Measurements from ENCODE around the gene COL21A1. TPM values are rescaled to one million over a fixed set of nuclear protein-coding genes. Genes with fewer than 3 reads are reported as not detected.

Gene COL21A1
- total RNA-seq, 4 donors from 2014 or later = 1.3 to 2.1 (median 1.6) TPM

DNA sequence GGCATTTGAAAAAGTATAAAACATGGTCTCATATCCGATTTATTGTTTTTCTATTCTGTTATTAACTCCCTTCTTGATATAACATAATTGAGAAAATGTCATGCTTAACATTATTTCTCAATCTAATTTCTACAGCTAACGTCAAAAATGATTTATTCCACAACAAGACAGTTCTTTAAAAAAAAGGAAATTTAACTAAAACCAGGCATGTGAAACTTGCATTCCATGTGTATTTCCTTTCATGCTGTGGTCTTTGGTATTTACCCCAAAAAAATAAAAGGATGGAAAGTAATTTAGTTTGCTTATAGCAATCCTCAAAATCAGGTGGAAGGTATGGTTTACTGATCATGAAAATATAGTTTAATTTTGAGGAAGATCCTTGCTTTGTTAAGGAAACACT, 142.8 kb downstream of the COL21A1 start:
- Histone ChIP-seq H3K36me3 (no peaks in the 10 kb centered on the region), H3K4me1 (peaks cover 0 to 7% (median 0%) of the 10 kb centered on the region in 3 donors), H3K9me3 (no peaks in the 10 kb centered on the region), H3K27ac (no peak overlapping the region), H3K4me3 (no peak overlapping the region), H3K27me3 (no peaks in the 10 kb centered on the region)
- DNase-seq = no peak
- intact Hi-C loops (cut with DNase I) = no loop called here
- 43 to 58% methylated on average over 2 of the region's 2 CpGs for WGBS, 2 donors
- TF ChIP-seq, protein P1, sequence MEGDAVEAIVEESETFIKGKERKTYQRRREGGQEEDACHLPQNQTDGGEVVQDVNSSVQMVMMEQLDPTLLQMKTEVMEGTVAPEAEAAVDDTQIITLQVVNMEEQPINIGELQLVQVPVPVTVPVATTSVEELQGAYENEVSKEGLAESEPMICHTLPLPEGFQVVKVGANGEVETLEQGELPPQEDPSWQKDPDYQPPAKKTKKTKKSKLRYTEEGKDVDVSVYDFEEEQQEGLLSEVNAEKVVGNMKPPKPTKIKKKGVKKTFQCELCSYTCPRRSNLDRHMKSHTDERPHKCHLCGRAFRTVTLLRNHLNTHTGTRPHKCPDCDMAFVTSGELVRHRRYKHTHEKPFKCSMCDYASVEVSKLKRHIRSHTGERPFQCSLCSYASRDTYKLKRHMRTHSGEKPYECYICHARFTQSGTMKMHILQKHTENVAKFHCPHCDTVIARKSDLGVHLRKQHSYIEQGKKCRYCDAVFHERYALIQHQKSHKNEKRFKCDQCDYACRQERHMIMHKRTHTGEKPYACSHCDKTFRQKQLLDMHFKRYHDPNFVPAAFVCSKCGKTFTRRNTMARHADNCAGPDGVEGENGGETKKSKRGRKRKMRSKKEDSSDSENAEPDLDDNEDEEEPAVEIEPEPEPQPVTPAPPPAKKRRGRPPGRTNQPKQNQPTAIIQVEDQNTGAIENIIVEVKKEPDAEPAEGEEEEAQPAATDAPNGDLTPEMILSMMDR (IDR thresholded peaks at IDR 0.05) = no peak
- TF ChIP-seq POLR2A (IDR thresholded peaks at IDR 0.05) = no peak

DNA sequence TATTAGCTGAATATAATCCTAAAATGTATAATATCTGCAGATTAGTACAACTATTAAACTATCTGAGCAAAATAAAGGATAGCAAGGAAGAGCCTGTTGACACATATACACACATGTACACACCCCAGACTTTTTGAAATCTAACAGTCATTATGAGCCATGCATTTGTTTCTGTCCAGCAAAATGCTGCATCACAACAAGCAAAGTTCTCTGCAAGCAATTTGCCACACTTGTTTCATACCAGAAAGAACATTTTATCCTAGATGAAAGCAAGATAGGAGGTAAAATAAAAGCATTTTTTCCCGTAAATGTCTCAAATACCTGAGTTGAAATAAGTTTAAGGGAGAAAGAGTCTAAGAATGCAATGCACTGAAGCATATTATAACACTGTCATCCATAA, 145.2 kb downstream of the COL21A1 start:
- H3K9me3 ChIP-seq = no peaks in the 10 kb centered on the region
- no peak overlapping the region for H3K27ac ChIP-seq
- no peak overlapping the region for H3K4me3 ChIP-seq
- TF ChIP-seq POLR2A (IDR thresholded peaks at IDR 0.05) = no peak
- TF ChIP-seq, protein P1 (IDR thresholded peaks at IDR 0.05) = no peak
- H3K4me1 ChIP-seq = peaks cover 0 to 7% (median 0%) of the 10 kb centered on the region in 3 donors
- H3K36me3 ChIP-seq = no peaks in the 10 kb centered on the region
- DNase-seq = no peak
- WGBS, 2 donors = 85 to 89% methylated on average over 1 of the region's 1 CpG
- intact Hi-C loops (cut with DNase I) = no loop called here
- H3K27me3 ChIP-seq = no peaks in the 10 kb centered on the region

DNA sequence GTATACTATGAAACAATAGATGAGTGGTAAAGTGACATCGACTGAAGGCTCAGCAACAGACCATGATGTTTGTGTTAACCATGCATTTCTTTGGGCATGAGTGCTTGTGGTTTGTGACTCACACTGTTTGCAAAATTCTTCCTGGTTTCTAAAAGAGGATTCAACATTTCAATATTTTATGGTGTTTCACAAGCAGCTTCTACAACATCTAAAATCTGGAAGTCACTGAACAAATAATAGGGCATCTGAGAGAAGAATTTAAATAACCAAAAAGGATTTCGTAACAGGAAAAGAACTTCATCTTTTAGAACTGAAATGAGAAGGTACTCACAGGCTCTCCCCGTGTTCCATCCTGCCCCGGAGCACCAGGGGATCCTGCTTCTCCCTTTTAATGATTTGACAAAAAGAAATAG, 146.2 kb downstream of the COL21A1 start:
- no peaks in the 10 kb centered on the region for H3K36me3 ChIP-seq
- 13 to 25% methylated on average over 4 of the region's 4 CpGs for WGBS, 2 donors
- intact Hi-C loops (cut with DNase I) = no loop called here
- no peak for DNase-seq
- TF ChIP-seq, protein P1 (IDR thresholded peaks at IDR 0.05) = no peak
- TF ChIP-seq POLR2A (IDR thresholded peaks at IDR 0.05) = no peak
- H3K27me3 ChIP-seq = no peaks in the 10 kb centered on the region
- no peaks in the 10 kb centered on the region for H3K9me3 ChIP-seq
- H3K4me3 ChIP-seq = no peak overlapping the region
- H3K27ac ChIP-seq = no peak overlapping the region
- peaks cover 0 to 7% (median 0%) of the 10 kb centered on the region in 3 donors for H3K4me1 ChIP-seq

DNA sequence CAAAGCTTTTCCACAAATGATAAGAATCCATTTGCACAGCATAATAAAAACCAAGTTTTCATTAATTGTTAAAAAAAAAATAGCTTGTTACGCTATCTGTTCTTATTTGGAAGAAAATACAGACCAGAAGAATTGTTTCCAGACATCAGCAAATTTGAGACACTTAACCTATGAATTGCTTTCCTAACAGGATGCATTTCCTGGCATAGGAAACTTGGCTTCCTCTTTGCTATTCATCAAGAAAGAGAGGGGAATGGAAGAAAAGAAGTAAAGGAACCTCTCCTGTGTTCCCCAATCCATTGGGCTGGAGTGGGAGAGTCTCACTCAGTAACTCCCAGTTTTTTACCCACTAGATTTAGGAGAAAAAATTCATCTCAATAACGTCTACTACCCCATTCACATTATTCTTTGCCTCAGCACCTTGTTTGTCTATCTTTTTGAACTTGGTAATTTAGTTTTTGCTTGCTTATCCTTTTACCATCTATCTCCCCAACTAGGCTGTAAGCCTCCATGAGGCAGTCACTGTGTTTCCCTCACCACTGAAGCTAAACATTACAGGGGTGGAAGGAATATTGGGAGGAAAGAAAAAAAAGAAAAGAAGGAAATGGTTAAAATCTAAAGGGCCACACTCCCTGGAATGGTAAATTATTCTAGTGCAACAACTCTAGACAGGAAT, 150.3 kb downstream of the COL21A1 start:
- WGBS, 2 donors = 41 to 65% methylated on average over 2 of the region's 2 CpGs
- DNase-seq = no peak
- no peaks in the 10 kb centered on the region for H3K27me3 ChIP-seq
- TF ChIP-seq, protein P1 (IDR thresholded peaks at IDR 0.05) = no peak
- H3K4me3 ChIP-seq = no peak overlapping the region
- intact Hi-C loops (cut with DNase I) = no loop called here
- H3K9me3 ChIP-seq = no peaks in the 10 kb centered on the region
- H3K27ac ChIP-seq = no peak overlapping the region
- peaks cover 0 to 7% (median 0%) of the 10 kb centered on the region in 3 donors for H3K4me1 ChIP-seq
- no peaks in the 10 kb centered on the region for H3K36me3 ChIP-seq

DNA sequence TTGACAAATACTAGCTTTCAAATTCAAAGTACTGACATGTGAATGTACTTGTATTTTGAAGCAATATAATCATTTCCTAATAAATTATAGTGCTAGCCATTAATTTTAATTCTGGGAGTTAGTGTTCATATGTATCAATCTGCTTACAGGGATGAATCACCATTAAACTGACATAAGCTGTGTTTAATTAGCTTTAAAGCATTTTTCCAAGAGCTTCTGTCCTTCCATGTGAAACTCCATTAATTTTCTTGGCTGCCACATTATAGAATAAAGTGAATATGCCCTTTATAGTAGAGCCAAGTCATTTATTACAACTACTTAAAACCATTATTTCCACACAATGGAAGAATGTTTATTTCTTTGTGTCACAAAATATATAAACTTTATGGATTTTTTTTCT, 150.8 kb downstream of the COL21A1 start:
- Histone ChIP-seq H3K27ac (no peak overlapping the region), H3K36me3 (no peaks in the 10 kb centered on the region), H3K27me3 (no peaks in the 10 kb centered on the region), H3K9me3 (no peaks in the 10 kb centered on the region), H3K4me3 (no peak overlapping the region), H3K4me1 (peaks cover 0 to 6% (median under 1%) of the 10 kb centered on the region in 3 donors)
- no peak for DNase-seq
- intact Hi-C loops (cut with DNase I) = no loop called here
- TF ChIP-seq, protein P1 (IDR thresholded peaks at IDR 0.05) = no peak
- no peak for TF ChIP-seq POLR2A (IDR thresholded peaks at IDR 0.05)
